HL-60 (cell line): ENCODE data around the gene RIPK3.

Experiments
- GABPA ChIP-seq: IDR thresholded peaks from 2 replicates; pipeline ENCODE4 v1.6.1; 2012; ENCODE audit warnings: low read depth
- POLR2AphosphoS5 ChIP-seq: IDR thresholded peaks from 2 replicates; pipeline ENCODE4 v1.6.1; 2012; ENCODE audit warnings: low read depth
- TF ChIP-seq, protein P1 (sequence below): IDR thresholded peaks from one replicate; pipeline ENCODE4 v1.5.1; 2011; ENCODE audit warnings: low read length, control low read depth, inconsistent platforms; ENCODE audit not compliant: insufficient read depth
- TF ChIP-seq, protein P2 (sequence below): IDR thresholded peaks from 2 replicates; pipeline ENCODE4 v1.6.1; 2012; ENCODE audit warnings: low read depth; ENCODE audit not compliant: insufficient replicate concordance

DNA sequence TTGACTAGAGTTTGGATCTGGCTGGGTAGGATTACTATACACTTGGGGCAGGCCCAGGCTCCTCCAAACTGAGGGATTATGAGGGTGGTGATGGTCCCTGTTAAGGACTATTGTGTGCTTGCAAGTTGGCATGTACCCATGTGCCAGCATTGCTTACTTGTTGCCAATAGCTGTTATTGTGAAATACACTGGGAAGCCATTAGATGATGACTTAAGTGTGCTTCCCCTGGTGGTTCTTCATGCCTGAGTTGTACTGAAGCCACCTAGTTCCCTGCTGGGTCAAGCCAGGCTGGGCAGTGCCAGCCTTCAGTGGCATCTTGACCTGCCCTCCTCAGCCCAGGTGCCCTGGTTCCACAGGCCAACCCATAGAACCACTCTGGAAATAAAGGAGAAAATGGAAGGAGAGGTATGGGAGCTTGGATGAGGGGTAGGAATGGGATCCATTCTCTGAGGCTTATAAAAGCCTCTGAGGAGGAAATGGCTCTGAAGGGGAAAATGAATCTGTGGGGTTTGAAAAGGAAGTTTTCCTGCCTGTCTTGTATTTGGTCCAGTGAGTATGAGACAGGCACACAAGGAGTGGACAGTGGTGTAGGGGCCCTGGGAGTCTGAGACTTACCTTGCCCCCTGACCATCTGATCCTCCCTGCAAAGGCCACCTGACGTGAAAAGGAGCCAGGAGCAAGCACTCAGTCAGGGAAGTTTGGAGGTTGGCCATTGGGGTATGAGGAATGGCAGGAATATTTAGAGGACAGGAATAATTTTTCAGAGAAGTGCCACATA lies 27.8 kb downstream of the RIPK3 start:
- TF ChIP-seq, protein P1, sequence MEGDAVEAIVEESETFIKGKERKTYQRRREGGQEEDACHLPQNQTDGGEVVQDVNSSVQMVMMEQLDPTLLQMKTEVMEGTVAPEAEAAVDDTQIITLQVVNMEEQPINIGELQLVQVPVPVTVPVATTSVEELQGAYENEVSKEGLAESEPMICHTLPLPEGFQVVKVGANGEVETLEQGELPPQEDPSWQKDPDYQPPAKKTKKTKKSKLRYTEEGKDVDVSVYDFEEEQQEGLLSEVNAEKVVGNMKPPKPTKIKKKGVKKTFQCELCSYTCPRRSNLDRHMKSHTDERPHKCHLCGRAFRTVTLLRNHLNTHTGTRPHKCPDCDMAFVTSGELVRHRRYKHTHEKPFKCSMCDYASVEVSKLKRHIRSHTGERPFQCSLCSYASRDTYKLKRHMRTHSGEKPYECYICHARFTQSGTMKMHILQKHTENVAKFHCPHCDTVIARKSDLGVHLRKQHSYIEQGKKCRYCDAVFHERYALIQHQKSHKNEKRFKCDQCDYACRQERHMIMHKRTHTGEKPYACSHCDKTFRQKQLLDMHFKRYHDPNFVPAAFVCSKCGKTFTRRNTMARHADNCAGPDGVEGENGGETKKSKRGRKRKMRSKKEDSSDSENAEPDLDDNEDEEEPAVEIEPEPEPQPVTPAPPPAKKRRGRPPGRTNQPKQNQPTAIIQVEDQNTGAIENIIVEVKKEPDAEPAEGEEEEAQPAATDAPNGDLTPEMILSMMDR: no peak
- TF ChIP-seq GABPA (no peak), POLR2AphosphoS5 (no peak; the same call in 1 of the 2 replicates)
- TF ChIP-seq, protein P2, sequence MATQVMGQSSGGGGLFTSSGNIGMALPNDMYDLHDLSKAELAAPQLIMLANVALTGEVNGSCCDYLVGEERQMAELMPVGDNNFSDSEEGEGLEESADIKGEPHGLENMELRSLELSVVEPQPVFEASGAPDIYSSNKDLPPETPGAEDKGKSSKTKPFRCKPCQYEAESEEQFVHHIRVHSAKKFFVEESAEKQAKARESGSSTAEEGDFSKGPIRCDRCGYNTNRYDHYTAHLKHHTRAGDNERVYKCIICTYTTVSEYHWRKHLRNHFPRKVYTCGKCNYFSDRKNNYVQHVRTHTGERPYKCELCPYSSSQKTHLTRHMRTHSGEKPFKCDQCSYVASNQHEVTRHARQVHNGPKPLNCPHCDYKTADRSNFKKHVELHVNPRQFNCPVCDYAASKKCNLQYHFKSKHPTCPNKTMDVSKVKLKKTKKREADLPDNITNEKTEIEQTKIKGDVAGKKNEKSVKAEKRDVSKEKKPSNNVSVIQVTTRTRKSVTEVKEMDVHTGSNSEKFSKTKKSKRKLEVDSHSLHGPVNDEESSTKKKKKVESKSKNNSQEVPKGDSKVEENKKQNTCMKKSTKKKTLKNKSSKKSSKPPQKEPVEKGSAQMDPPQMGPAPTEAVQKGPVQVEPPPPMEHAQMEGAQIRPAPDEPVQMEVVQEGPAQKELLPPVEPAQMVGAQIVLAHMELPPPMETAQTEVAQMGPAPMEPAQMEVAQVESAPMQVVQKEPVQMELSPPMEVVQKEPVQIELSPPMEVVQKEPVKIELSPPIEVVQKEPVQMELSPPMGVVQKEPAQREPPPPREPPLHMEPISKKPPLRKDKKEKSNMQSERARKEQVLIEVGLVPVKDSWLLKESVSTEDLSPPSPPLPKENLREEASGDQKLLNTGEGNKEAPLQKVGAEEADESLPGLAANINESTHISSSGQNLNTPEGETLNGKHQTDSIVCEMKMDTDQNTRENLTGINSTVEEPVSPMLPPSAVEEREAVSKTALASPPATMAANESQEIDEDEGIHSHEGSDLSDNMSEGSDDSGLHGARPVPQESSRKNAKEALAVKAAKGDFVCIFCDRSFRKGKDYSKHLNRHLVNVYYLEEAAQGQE: no peak
